Caki2 (cell line): ENCODE data around the gene TYSND1. TPM values are rescaled to one million over a fixed set of nuclear protein-coding genes. Genes with fewer than 3 reads are reported as not detected.
"Not testable (repeated sequence)": the region's sequence is repeated elsewhere in the genome, so short reads cannot be mapped to it uniquely, and the experiment has no call there.

Source experiments
- DNase-seq: peaks from one replicate; pipeline ENCODE4 v3.0.0-alpha.2; 2015; ENCODE audit warnings: low read depth
- in situ Hi-C: cut with HindIII; loops from 2 replicates; pipeline ENCODE4 v1.10.0; 2016; ENCODE audit warnings: low sequenced_read_pairs, low pct_unique_long_range_greater_than_20kb, mixed read lengths
- total RNA-seq: library from RNA; depleted of rRNA; stranded (reverse); fragments of >200 nt; shearing (Covaris generic); gene quantifications from 2 replicates; pipeline ENCODE4 v1.2.3, GENCODE V29; 2014; ENCODE audit warnings: low replicate concordance

Gene TYSND1
- total RNA-seq, 1 experiment from 2014 or later: 34.1 TPM

- DNase-seq: no peak
- in situ Hi-C loops: no loop called here
Observed at GRCh38 chr10:70169011-70169410, 22.5 kb upstream of the TYSND1 start.

- in situ Hi-C loops: no loop called here
- DNase-seq: no peak
Observed at GRCh38 chr10:70167246-70167645, 20.7 kb upstream of the TYSND1 start.

- no peak for DNase-seq
- in situ Hi-C loops: no loop called here
Observed at GRCh38 chr10:70166394-70166793, 19.9 kb upstream of the TYSND1 start.

- in situ Hi-C loops: no loop called here
- DNase-seq: no peak
Observed at GRCh38 chr10:70164163-70164562, 17.7 kb upstream of the TYSND1 start.

- DNase-seq: no peak
- in situ Hi-C loops: no loop called here
Observed at GRCh38 chr10:70163448-70163847, 16.9 kb upstream of the TYSND1 start.

- DNase-seq: no peak
- in situ Hi-C loops: no loop called here
Observed at GRCh38 chr10:70162892-70163201, 16.3 kb upstream of the TYSND1 start.

- in situ Hi-C loops: no loop called here
- DNase-seq: no peak
Observed at GRCh38 chr10:70162151-70162891, 15.8 kb upstream of the TYSND1 start.

GRCh38 chr10:70160798-70161197 lies 14.3 kb upstream of the TYSND1 start:
- in situ Hi-C loops: no loop called here
- DNase-seq: no peak

GRCh38 chr10:70159366-70159765 lies 12.9 kb upstream of the TYSND1 start:
- DNase-seq, in situ Hi-C loops: not testable (repeated sequence)

- in situ Hi-C loops: no loop called here
- DNase-seq: no peak
Observed at GRCh38 chr10:70158113-70158512, 11.6 kb upstream of the TYSND1 start.

GRCh38 chr10:70155255-70155838 lies 8.8 kb upstream of the TYSND1 start:
- no peak for DNase-seq
- in situ Hi-C loops: no loop called here

GRCh38 chr10:70148516-70148915 lies 2.0 kb upstream of the TYSND1 start:
- no peak for DNase-seq
- in situ Hi-C loops: no loop called here

- no peak for DNase-seq
- in situ Hi-C loops: no loop called here
Observed at GRCh38 chr10:70147259-70147625, 742 bp upstream of the TYSND1 start.

GRCh38 chr10:70145666-70146488 lies 623 bp downstream of the TYSND1 start:
- DNase-seq: peak; percentile 76

GRCh38 chr10:70145166-70145665 lies 1.3 kb downstream of the TYSND1 start:
- no peak for DNase-seq
- in situ Hi-C loops: no loop called here

More at GRCh38 chr10:70145666-70146488, 623 bp downstream of the TYSND1 start:
- in situ Hi-C loops: no loop called here

- no peak for DNase-seq
- in situ Hi-C loops: no loop called here
Observed at GRCh38 chr10:70144372-70145110, 2.0 kb downstream of the TYSND1 start.

GRCh38 chr10:70142555-70142954 lies 3.9 kb downstream of the TYSND1 start:
- in situ Hi-C loops: no loop called here
- no peak for DNase-seq

GRCh38 chr10:70140297-70140696 lies 6.2 kb downstream of the TYSND1 start:
- no peak for DNase-seq
- in situ Hi-C loops: no loop called here

GRCh38 chr10:70139997-70140250 lies 6.6 kb downstream of the TYSND1 start:
- in situ Hi-C loops: no loop called here

More at GRCh38 chr10:70139997-70140250, 6.6 kb downstream of the TYSND1 start:
- no peak for DNase-seq
